HG02852 (cell line): ENCODE data around the gene KCTD4.
"Not testable (repeated sequence)": the region's sequence is repeated elsewhere in the genome, so short reads cannot be mapped to it uniquely, and the experiment has no call there.

Experiments used
- ATAC-seq: cut with Tn5 transposase; IDR thresholded peaks from one replicate; pipeline ENCODE4 v1.9.1; 2021; ENCODE audit warnings: mild to moderate bottlenecking, moderate library complexity; ENCODE audit not compliant: unreplicated experiment

KCTD4 gene

DNA sequence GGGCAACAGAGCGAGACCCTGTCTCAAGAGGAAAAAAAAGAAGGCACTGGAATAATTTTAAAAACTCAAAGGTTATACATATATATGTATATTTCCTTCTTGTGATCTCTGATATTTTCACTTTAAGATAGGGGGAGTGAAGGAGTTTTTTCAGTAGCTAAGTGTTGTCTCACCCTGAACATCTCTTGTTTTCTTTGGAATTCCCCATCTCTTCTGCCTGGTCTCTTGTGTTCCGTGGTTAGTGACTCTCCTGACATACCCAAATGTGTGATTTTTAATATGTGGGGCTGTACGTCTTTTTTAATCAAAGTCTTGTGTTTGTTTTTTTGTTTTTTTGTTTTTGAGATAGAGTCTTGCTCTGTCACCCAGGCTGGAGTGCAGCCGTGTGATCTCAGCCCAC lies 15.3 kb upstream of the KCTD4 start:
- ATAC-seq: no peak

DNA sequence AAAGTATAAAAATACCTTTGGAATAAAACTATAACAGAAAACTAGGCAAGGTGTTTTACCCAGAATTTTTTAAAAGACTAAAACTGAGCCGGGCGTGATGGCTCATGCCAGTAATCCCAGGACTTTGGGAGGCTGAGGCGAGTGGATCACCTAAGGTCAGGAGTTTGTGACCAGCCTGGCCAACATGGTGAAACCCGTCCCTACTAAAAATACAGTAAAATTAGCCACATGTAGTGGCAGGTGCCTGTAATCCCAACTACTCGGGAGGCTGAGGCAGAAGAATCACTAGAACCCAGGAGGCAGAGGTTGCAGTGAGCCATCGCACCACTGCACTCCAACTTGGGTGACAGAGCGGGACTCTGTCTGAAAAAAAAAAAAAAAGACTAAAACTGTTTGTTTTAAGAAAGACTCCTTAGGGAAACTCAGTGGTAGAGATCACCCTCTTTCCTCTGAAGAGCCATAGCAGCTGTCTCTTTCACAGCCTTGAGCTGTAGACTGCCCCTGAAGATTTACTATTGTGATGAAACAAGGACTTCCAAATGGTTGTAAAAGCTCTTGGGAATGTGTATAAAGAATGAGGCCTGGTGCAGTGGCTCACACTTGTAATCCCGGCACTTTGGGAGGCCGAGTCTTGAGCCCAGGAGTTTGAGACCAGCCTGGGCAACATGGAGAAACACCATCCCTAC lies 14.7 kb upstream of the KCTD4 start:
- no peak for ATAC-seq

DNA sequence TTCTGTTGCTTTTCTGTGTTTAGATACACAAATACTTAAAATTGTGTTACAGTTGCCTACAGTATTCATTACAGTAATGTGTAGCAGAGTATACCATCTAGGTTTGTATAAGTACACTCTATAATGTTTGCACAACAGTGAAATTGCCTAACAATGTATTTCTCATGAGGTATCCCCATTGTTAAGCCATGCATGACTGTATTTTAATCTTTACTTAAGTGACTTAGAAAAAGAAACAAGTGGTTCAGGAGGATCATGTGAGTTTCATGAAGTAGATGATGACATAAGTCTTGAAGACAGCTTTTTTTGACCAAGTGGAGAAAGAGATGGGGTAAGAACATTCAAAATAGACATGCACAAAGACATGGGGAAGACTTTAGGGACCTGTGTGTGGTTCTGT lies 8.4 kb upstream of the KCTD4 start:
- ATAC-seq: no peak

DNA sequence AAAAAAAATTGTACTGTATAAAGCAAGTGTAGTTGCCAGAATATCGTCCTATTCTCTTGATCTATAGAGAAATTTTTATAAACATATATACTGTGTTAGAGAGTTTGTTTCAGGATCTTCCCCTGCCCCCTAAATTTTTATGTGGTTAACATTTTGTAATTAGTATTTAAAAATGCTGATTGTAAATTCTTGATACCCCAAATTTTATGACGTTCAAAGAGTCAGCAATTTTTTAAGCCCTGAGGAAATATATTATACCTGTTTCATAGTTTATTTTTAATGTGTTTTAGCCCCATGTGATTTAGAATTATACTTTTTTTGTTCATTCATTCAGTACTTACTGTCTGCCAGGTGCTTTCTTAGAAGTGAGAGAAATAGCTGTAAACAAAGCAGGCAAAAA lies 7.3 kb upstream of the KCTD4 start:
- ATAC-seq: no peak

DNA sequence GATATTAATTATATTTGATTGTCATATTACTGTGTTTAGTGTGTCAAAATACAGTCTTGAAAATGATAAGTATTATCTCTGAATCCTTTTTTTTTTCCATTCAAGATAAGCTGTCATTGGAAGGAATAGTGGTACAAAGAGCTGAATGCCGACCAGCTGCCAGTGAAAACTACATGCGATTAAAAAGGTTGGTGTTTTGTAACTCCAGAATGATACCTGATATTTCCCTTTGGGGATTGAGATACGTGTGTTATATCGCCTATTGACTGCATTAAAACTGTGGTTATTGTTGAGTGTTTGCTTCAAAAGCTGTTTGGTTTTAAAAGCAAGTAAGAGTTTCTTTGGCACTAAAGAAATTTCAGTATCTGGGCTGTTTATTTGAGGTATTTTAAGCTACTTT lies 6.5 kb upstream of the KCTD4 start:
- no peak for ATAC-seq

DNA sequence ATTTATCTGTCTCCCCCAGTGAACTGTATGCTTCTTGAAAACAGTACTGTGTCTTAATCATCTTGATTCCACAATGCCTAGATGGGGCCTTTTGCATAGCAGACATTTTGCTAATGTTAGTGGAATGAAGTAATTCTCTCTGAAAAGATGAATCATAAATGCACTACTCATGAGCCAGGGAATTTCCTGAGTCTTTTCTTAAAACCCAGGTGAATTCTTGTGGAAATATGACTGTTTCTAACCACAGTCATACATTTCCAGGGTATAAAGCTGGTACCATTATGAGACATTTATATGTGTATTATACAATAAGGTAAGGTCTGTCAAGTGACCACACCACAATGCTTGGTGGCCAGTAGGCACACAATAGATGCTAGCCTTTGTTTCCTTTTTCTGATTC lies 5.5 kb upstream of the KCTD4 start:
- no peak for ATAC-seq

DNA sequence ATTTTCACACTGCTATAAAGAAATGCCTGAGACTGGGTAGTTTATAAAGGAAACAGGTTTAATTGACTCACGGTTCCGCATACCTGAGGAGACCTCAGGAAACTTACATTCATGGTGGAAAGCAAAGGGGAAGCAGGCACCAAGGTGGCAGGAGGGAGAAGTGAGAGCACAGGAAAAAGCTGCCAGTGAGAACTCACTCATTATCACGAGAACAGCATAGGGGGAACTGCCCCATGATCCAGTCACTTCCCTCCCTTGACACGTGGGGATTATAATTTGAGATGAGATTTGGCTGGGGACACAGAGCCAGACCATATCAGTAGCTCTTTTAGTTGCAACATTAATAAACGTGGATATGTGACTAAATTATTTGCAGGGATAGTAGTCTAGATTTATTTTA lies 4.3 kb upstream of the KCTD4 start:
- no peak for ATAC-seq

DNA sequence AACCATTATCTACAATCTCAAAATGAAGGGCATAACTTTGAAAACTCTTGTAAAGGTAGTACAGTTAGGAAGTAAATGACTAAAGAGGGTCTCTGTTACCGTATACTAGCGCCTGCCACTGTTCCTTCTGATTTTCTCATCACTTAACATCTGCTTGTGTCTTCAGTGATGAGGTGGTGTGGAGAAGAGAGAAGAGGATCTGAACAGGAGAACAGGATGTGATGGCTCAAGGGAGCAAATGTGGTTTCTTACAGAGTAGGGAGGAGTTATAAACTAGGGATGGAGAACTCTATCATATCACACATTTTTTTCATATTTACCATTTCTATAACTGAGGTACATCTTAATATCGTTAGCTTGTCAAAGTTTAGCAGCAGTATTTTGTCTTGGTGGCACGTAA lies 1.1 kb downstream of the KCTD4 start:
- no peak for ATAC-seq

DNA sequence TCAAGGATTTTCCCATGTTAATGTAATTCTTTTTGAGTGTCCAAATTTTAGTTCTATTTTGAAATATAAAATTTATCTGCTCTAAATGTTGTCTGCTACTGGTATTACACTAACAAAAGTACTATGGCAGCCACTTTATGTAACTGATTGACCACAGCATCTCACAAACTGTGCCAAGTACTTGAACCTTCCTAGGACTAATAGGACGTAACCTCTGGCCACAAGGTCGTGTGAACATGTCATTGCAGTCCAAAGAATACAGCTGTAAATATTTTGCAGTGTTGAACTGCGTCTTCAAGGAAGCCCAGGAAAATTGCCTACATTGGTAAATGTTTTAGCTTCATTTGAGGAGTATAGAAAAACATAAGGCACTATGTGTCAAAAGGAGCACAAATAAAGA lies 1.9 kb downstream of the KCTD4 start:
- ATAC-seq: no peak

DNA sequence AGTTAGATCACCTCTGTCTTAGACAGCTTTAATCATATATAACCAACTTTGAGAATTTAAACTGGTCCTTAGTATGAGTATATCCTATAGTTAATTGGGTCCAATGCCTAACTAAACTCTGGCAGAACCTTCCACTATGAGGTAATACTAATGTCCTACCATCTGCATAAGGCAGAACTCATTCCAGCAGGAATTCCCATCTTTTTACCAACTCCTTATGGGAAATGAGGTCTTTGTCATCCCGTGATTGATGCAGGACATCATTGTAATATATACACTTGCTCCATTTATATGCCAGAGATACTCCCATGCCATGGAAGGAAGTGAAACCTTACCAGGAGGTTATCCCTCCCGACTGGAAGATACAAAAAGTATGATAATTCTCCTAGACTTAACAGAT lies 2.8 kb downstream of the KCTD4 start:
- no peak for ATAC-seq

DNA sequence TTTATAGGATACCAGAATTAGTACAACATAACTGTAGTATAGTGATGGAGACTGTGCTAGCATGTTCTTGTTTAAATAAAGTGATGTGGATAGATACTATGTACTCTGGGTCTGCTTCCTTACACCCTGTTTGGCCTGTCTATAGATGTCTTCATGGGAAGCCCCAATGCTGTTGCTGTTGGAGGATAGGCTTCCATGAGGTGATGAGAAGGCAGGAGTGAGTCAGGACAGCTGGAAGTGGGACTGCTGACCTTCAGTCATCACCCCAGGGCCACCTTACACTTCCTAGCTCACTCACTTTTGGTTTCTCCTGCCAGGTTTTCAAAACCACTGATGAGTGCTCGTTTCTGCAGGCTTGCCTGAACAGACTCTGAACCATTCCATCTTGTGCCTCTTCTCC lies 4.2 kb downstream of the KCTD4 start:
- ATAC-seq: no peak

DNA sequence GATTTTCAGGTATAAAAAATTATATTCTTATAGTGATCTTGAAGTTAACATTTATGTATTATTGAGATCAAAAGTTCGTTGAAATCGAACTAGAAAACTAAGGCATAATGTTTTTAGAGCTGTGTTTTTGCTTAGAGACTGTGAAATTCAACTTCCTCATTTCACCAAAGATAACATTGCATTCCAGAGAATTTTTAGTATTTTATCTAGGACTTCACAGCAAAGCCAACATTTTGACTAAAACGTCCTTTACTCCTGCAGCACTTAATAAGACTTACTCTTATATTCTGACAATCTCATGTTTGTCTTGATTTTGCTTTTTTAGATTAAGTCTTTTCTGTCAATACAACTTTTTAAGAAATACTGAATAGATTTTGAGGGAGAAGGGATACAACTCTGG lies 4.7 kb downstream of the KCTD4 start:
- no peak for ATAC-seq

DNA sequence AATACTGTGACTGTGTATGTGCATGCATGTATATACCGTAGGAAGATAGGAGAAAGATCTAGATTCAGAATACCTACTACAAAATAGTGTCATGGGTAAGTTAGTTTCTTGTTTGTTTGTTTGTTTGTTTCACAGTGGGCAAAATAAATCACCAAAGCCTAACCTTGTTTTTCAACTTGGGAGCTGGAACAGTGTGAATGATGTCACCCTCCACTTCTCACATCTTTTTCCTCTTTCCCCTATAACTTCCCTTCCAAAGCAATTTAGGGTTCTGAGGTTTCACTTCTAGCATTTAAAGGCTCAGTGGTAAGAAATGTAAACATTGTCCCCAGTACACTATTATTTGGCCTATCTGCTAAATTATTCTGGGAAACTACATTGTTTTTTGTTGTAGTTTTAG lies 5.4 kb downstream of the KCTD4 start:
- ATAC-seq: no peak

DNA sequence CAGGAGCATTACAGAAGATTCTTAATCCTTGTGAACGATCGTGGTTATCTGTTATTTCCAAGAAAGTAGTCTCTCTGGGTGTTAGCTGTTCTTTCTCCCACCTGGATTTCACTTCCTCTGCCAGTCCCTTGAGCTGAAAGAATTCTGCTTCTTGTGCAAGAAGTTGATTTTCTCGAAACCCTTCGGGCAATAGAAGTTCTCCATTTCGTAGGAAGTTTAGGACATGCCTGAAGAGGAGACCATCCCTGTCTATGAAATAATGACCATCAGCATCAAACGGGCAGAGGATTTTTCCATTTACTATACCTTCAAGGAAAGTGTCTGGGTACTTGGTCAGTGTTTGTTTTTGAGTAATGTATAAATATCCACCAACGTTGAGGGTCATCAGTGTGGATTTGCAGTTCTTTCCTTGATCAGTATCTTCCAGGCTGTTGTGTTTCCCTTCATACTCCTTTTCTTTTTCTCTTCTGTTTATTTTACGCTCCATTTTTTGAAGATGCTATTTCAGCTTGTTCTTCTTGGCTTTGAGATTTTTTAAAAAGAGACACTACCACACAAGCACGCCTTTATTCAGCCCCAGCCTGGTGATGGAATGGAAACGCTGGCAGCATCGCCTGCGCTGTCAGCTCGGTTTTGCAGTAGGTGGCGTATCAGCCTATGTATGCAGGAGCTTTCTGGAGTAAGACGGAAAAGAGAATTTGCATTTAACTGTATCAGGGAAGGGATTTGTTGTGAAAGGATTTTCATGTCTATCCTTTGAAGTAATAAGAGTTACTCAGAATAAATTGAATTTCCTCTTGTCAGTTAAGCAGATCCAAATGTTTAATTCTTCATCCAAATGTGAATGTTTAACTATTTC lies 6.5 kb downstream of the KCTD4 start:
- ATAC-seq: no peak

DNA sequence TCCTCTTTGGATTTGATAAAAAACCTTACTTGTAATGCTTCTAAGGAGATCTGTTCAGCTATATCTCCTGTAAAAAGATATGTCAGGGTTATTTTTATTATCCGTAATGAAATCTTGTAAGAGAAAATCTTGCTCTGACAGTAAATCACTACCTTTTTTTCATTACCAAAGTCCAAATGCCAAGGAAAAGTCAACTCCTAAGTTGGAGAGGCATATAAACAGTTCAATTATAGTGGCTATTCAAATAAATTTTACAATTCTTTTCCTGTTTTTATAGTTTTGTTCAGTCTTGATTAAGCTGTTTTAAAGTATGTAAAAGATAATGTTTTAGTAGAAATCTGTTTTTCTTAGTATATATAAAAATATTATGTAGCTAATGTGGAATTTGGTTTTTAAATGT lies 9.0 kb downstream of the KCTD4 start:
- ATAC-seq: no peak

DNA sequence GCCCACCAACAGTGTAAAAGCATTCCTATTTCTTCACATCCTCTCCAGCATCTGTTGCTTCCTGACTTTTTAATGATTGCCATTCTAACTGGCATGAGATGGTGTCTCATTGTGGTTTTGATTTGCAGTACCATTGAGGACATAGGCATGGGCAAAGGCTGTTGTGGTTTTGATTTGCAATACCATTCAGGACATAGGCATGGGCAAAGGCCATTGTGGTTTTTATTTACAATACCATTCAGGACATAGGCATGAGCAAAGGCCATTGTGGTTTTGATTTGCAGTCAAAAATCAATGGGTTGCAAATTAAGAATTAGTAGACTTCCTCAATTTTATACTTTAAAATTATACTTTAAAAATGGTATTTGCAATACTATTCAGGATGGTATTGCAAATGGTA lies 11.3 kb downstream of the KCTD4 start:
- not testable (repeated sequence) for ATAC-seq

DNA sequence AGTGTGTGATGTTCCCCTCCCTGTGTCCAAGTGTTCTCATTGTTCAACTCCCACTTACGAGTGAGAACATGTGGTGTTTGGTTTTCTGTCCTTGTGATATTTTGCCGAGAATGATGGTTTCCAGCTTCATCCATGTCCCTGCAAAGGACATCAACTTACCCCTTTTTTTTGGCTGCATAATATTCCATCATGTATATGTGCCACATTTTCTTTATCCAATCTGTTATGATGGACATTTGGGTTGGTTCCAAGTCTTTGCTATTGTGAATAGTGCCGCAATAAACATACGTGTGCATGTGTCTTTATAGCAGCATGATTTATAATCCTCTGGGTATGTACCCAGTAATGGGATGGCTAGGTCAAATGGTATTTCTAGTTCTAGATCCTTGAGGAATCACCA lies 11.8 kb downstream of the KCTD4 start:
- ATAC-seq: not testable (repeated sequence)

DNA sequence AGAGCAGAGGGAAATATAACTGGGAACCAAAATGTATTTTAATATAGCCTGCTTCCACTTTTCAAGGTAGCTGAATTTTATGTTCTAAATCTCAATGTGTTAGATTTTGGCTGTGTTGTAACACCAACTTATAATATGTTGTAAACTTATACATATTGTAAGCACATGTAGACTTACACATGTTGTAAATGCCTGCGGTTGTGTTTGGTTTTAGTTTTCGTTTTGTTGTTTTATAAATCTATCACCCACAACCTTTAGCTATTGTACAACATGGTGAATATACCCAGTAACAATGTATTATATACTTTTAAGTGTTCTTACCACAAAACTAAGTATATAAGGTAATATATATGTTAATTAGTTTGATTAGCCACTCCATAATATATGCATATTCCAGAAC lies 15.6 kb downstream of the KCTD4 start:
- ATAC-seq: no peak

DNA sequence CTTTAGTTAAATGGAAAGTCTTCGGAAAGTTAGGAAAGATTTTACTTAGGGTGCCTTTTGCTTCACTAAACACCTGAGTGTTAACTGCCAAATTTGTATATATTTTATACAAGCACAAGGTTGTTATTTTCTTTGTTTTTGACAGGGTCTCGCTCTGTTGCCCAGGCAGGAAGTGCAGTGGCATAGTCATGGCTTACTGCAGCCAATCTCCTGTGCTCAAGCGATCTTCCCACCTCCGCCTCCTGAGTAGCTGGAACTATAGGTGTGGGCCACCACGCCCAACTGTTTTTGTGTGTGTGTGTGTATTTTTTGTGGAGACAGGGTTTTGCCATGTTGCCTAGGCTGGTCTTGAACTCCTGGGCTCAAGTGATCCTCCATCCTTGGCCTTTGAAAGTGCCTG lies 16.2 kb downstream of the KCTD4 start:
- ATAC-seq: no peak

DNA sequence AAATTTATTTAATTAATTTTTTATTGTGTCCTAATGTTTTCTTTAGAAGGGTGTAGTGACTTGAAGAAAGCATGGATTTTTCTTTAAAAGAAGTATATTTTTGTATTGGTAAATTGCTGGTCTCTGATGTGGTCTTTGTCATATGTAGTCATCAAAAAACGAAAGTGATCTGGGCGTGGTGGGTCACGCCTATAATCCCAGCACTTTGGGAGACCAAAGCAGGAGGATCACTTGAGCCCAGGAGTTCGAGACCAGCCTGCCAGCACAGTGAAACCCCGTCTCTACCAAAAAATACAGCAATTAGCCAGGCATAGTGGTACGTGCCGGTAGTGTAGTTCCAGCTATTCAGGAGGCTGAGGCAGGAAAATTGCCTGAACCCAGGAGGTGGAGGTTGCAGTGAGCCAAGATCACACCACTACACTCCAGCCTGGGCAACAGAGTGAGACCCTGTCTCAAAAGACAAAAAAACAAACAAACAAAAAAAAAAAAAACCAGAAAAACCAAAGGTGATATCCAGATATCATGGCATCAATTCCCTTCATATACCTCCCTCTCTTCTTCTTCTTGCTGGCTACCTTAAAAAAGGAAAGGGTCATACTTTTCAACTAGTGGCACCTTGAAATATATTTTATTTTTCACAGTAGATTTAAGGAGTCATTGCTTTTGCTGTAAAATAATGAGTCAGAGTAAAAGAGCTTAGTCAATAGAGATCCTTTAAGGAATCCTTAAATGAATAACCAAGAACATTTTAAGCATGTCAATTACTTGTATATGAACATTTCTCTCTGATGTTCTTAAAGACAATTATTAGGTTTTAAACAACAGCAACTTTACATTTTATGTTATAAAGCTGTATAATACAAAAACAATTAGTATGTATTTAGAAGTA lies 19.9 kb downstream of the KCTD4 start:
- no peak for ATAC-seq

DNA sequence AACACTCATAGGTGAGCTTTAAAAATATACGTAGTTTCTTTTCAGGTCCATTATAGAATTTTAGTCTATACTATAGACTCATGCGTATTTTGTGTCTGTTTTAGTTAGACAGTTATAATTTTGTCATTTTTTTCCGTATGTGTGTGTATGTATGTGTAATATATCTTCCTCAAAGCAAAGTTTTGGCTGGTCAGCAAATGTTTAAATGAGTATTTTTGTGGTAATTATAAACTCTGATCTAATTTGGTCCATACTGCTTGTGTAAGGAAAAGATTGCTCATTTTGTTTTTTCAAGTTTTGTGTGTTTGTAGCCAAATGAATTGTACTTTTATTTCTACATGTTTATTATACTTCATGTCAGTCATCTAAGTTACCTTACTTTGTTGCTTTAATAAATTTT lies 20.5 kb downstream of the KCTD4 start:
- ATAC-seq: no peak

DNA sequence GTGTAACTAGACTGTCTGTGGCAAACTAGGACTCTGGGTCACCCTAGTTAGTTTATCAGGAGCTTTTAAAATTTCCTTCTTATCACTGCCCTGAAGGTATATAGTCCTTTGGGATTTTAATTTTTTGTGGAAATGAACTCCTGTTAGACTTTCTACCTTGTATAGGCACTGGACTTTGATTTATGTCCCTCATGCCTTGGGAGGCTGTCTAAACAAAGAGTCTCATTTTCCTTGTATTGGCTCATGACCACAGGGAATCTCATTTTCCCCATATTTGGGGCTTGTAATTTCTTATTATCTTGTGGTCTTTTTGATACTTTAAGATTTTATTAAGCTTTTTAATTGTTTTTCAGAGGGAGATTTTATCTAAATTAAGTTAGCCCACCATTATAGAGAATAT lies 21.4 kb downstream of the KCTD4 start:
- no peak for ATAC-seq
